ENCODE measurements around the gene WNK3.
A peak's percentile ranks its signal among the peaks of the same experiment; 100 is the strongest.
"Not testable (repeated sequence)": the region's sequence is repeated elsewhere in the genome, so short reads cannot be mapped to it uniquely, and the experiment has no call there.

WNK3 gene

GRCh38 chrX:54357414-54358377, at the start of gene WNK3:
Gene WNK3 (minus strand): TSS chrX:54358046.
- DNase-seq: peak; percentile 21 to 61

GRCh38 chrX:54407266-54407665, 49.4 kb upstream of the WNK3 start:
- no peak for DNase-seq

GRCh38 chrX:54397113-54397512, 39.3 kb upstream of the WNK3 start:
- no peak for DNase-seq

- DNase-seq: no peak
These were observed 28.5 kb upstream of the WNK3 start for GRCh38 chrX:54386314-54386713.

DNA sequence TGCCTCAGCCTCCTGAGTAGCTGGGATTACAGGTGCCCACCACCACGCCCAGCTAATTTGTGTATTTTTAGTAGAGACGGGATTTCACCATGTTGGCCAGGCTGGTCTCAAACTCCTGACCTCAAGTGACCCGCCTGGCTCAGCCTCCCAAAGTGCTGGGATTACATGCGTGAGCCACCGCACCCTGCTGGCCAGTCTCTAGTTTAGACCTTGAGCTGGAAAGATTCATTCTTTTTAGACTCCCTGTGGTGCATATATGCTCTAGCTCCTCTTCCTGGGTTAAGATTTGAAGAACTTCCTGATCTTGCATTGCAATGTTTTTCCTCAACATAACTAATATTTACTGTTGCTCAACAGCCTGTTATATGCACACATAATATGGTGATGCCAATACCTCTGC, 26.8 kb upstream of the WNK3 start:
- DNase-seq: not testable (repeated sequence)

GRCh38 chrX:54359408-54359807, 1.6 kb upstream of the WNK3 start:
- DNase-seq: no peak

- DNase-seq: peak; percentile 30 to 34
These were observed 772 bp upstream of the WNK3 start for GRCh38 chrX:54358424-54359211.

- DNase-seq: no peak
These were observed 5.2 kb downstream of the WNK3 start for GRCh38 chrX:54352677-54353076.

- not testable (repeated sequence) for DNase-seq
These were observed 20.5 kb downstream of the WNK3 start for GRCh38 chrX:54337383-54337782.

GRCh38 chrX:54325077-54325476, 32.8 kb downstream of the WNK3 start:
- no peak for DNase-seq

DNA sequence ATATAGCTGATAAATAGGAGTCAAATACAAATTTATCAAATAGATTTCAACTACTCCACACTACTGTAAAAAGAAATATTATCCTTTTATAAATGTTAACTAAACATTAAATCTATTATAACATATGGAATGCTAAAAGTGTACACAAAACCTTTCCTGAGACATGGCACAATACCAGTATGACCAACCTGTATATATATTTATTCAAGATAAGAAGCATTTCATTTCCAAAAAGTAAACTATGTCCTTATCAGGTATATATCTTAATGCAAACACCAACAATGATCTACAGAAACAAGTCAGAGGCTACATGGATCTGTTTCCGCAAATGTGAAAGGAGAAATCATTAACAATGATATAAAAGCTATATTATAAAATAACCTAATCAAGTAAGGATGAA, 37.8 kb downstream of the WNK3 start:
- DNase-seq: no peak

DNA sequence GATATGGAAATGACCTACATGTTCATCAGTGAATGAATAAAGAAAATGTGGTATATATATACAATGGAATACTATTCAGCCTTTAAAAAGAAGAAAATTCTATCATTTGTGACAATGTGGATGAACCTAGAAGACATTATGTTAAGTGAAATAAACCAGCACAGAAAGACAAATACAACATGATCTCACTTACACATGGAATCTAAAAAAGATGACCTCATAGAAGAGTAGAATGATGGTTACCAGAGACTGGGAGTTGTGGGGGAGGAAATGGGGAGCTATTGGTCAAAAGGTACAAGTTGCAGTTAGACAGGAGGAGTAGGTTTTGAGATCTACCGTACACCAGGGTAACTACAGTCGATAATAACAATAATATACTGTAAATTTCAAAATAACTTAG, 51.5 kb downstream of the WNK3 start:
- no peak for DNase-seq

- no peak for DNase-seq
These were observed 56.3 kb downstream of the WNK3 start for GRCh38 chrX:54301516-54301915.

DNA sequence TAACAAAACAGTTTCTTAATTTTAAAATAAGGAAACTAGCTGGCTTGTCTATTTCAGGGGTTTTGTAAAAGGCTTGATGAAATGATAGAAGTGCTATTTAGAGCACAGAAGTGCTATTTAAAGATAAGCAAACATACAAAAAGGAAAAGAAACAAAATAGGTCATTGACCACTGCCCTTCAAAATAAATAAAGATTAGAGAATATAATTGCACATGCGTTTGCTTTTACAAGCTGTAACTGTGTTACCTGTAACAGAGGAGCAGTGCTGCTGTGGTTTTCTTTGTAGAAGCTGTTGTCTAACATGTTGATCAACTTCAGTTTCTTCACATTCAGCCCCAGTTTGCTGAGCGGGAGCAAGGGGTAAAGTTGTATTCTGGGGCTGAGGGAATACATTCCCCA, 63.5 kb downstream of the WNK3 start:
- DNase-seq: no peak

GRCh38 chrX:54292755-54293154, 65.1 kb downstream of the WNK3 start:
- DNase-seq: no peak

DNA sequence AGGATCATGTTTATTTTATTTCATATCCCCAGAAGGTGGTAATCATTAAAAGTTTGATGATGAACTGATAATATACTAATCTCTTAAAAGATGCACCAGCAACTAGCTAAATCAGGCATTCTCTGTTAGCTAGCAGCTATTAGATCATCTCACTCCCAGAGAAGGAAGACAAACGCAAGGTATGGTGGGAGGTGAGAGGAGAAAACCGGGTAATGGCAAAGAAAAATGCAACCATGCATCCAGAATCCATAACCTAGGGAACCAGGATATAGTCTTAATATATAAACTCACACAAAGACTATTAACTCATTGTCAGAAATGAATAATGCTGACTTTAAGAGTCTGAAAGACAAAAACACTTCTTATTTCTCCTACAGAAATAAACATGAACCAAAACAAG, 66.1 kb downstream of the WNK3 start:
- DNase-seq: no peak

- no peak for DNase-seq
These were observed 68.9 kb downstream of the WNK3 start for GRCh38 chrX:54288968-54289367.

GRCh38 chrX:54288277-54288676, 69.6 kb downstream of the WNK3 start:
- DNase-seq: no peak

GRCh38 chrX:54281676-54282075, 76.2 kb downstream of the WNK3 start:
- no peak for DNase-seq

DNA sequence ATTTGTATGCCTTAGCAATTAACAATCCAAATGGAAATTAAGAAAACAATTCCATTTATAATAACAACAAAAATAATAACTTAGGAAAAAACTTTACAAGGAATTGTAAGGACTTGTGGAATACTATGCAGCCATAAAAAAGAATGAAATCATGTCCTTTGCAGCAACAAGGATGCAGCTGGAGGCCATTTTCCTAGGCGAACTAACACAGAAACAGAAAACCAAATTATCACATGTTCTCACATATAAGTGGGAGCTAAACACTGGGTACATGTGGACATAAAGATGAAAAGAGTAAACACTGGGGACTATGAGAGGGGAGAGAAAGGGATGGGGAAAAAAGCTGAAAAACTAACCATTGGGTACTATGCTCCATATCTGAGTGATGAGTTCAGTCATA, 77.4 kb downstream of the WNK3 start:
- no peak for DNase-seq

GRCh38 chrX:54271664-54272063, 86.2 kb downstream of the WNK3 start:
- no peak for DNase-seq

- no peak for DNase-seq
These were observed 109.5 kb downstream of the WNK3 start for GRCh38 chrX:54248309-54248708.

GRCh38 chrX:54246866-54247265, 111.0 kb downstream of the WNK3 start:
- DNase-seq: no peak

DNA sequence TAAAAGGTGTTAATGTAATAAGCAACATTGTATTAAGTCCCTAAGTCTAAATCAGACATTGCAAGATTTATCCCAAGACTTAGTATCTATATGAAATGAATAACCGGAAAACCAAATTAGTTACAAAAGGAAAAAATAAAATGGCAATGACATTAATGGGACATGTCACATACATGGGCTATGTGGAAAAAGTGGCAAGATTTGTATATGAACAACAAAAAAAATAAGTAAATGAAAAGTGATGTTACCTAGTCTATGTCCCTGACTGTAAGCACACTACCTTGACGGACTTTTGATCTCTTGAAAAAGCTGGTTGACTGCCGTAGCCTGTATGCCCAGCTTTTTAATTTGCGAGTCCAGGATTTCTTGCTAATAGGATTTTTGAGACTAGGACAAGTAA, 119.3 kb downstream of the WNK3 start:
- no peak for DNase-seq

Measured in NCI-H187 (cell line).